DOHH2 (cell line): ENCODE data around the gene EIPR1.

Source experiments
- H3F3A ChIP-seq: fragments of 200-600 bp; sonication (generic), shearing (Covaris generic); 2 replicates; pipeline ENCODE4 v1.6.0; 2016; ENCODE audit warnings: antibody characterized with exemption, mild to moderate bottlenecking; ENCODE audit not compliant: control insufficient read depth, insufficient read depth
- H3K27ac ChIP-seq: fragments of 200-600 bp; sonication (generic); 2 replicates; pipeline ENCODE4 v1.5.1; 2014; ENCODE audit warnings: low read depth, mild to moderate bottlenecking, low read length, moderate library complexity
- H3K27me3 ChIP-seq: fragments of 200-600 bp; sonication (generic); 2 replicates; pipeline ENCODE4 v1.6.1; 2014; ENCODE audit warnings: mild to moderate bottlenecking, low read length, mixed read lengths; ENCODE audit not compliant: control insufficient read depth
- H3K36me3 ChIP-seq: fragments of 200-600 bp; sonication (generic); 2 replicates; pipeline ENCODE4 v1.6.1; 2014; ENCODE audit warnings: mild to moderate bottlenecking, low read length, moderate library complexity, mixed read lengths; ENCODE audit not compliant: control insufficient read depth
- H3K4me1 ChIP-seq: fragments of 200-600 bp; sonication (generic); 2 replicates; pipeline ENCODE4 v1.6.1; 2014; ENCODE audit warnings: mild to moderate bottlenecking, low read length, mixed read lengths; ENCODE audit not compliant: control insufficient read depth
- H3K4me2 ChIP-seq: fragments of 200-600 bp; sonication (generic); 2 replicates; pipeline ENCODE4 v1.6.0; 2014; ENCODE audit warnings: mild to moderate bottlenecking, low read length, moderate library complexity
- H3K4me3 ChIP-seq: fragments of 200-600 bp; sonication (generic); 2 replicates; pipeline ENCODE4 v1.5.1; 2014; ENCODE audit warnings: mild to moderate bottlenecking, low read length, mixed read lengths
- H3K79me2 ChIP-seq: fragments of 200-600 bp; sonication (generic); 2 replicates; pipeline ENCODE4 v1.6.1; 2014; ENCODE audit warnings: mild to moderate bottlenecking, low read length, mixed read lengths; ENCODE audit not compliant: control insufficient read depth
- H3K9me2 ChIP-seq: fragments of 200-600 bp; sonication (generic); replicated peaks from 2 replicates; pipeline ENCODE4 v1.6.1; 2014; ENCODE audit warnings: mild to moderate bottlenecking, low read length, mixed read lengths; ENCODE audit not compliant: control insufficient read depth
- H3K9me3 ChIP-seq: fragments of 200-600 bp; sonication (generic); 2 replicates; pipeline ENCODE4 v1.6.1; 2014; ENCODE audit warnings: antibody characterized with exemption, low read length, mixed read lengths; ENCODE audit not compliant: control insufficient read depth, insufficient read depth
- H4K20me1 ChIP-seq: fragments of 200-600 bp; sonication (generic); 2 replicates; pipeline ENCODE4 v1.6.0; 2014; ENCODE audit warnings: low read depth, mild to moderate bottlenecking, antibody characterized with exemption, low read length, moderate library complexity; ENCODE audit not compliant: control insufficient read depth, insufficient read depth
- EZH2phosphoT487 ChIP-seq: fragments of 200-600 bp; sonication (generic); IDR thresholded peaks from 2 replicates; pipeline ENCODE4 v1.6.1; 2017; ENCODE audit warnings: borderline replicate concordance, mild to moderate bottlenecking, antibody characterized with exemption, low read length, moderate library complexity, mixed read lengths
- TF ChIP-seq, protein P1 (sequence below): fragments of 200-600 bp; sonication (generic); IDR thresholded peaks from one replicate; pipeline ENCODE4 v1.5.1; 2014; ENCODE audit warnings: antibody characterized with exemption, mild to moderate bottlenecking, low read depth, low read length; ENCODE audit not compliant: poor library complexity, severe bottlenecking

EIPR1 gene

DNA sequence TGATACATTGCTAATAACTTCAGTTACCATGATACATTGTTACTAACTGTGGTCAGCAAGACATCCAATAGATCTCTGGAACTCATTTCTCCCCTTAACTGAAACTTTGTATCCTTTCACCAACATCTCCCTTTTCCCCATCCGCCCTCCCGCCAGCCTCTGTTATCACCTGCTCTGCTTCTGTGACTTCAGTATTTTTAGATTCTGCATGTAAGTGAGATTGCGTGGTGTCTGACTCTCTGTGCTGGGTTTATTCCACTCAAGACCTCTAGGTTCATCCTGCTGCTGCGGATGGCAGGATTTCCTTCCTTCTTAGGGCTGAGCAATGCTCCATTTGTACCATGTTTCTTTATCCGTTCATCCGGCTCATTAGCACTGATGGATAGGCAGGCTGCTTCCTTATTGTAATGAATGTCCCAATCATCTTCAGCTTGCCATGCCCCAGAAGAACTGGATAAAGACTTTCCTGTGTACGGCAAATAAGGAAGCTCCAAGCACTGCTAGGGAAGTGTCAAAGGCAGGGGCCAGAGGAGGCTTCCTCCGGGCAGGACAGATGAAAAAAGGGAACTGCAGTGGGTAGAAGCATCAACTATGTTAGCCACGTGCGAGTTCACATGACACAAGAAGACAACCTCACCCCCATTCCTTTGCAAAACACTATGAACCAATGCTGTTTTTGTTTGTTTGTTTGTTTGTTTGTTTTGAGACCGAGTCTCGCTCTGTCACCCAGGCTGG is 113.4 kb downstream of the EIPR1 start:
- no peaks in the 10 kb centered on the region for H3F3A ChIP-seq
- H3K9me3 ChIP-seq = no peaks in the 10 kb centered on the region
- H3K27ac ChIP-seq = no peak overlapping the region
- no peaks in the 10 kb centered on the region for H3K27me3 ChIP-seq
- no peaks in the 10 kb centered on the region for H3K9me2 ChIP-seq
- no peaks in the 10 kb centered on the region for H4K20me1 ChIP-seq
- H3K36me3 ChIP-seq = no peaks in the 10 kb centered on the region; the same call in 1 of the 2 replicates
- H3K4me1 ChIP-seq = no peaks in the 10 kb centered on the region
- no peak overlapping the region for H3K4me3 ChIP-seq
- H3K4me2 ChIP-seq = no peak overlapping the region
- no peaks in the 10 kb centered on the region for H3K79me2 ChIP-seq
- no peak for TF ChIP-seq EZH2phosphoT487
- TF ChIP-seq, protein P1, sequence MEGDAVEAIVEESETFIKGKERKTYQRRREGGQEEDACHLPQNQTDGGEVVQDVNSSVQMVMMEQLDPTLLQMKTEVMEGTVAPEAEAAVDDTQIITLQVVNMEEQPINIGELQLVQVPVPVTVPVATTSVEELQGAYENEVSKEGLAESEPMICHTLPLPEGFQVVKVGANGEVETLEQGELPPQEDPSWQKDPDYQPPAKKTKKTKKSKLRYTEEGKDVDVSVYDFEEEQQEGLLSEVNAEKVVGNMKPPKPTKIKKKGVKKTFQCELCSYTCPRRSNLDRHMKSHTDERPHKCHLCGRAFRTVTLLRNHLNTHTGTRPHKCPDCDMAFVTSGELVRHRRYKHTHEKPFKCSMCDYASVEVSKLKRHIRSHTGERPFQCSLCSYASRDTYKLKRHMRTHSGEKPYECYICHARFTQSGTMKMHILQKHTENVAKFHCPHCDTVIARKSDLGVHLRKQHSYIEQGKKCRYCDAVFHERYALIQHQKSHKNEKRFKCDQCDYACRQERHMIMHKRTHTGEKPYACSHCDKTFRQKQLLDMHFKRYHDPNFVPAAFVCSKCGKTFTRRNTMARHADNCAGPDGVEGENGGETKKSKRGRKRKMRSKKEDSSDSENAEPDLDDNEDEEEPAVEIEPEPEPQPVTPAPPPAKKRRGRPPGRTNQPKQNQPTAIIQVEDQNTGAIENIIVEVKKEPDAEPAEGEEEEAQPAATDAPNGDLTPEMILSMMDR = no peak

DNA sequence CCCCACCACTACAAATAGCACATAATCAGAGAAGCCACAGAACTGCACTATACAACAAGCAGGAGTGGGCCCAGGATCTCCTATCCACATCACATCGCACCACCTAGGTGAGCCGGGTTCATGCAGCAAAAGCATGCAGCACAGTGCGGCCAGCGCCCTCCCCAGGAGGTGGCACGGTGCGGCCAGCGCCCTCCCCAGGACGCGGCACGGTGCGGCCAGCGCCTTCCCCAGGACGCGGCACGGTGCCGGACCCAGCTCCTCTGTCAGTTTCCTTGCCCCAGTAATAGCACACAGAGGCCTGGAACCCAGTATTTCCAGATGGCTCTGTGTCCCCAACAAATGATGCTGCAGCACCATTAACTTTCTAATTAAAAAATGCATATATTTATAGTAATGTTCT is 114.1 kb downstream of the EIPR1 start:
- no peak overlapping the region for H3K4me3 ChIP-seq
- H3K9me2 ChIP-seq = no peaks in the 10 kb centered on the region
- no peaks in the 10 kb centered on the region for H3F3A ChIP-seq
- no peaks in the 10 kb centered on the region for H3K9me3 ChIP-seq
- no peaks in the 10 kb centered on the region; the same call in 1 of the 2 replicates for H3K36me3 ChIP-seq
- H3K4me1 ChIP-seq = no peaks in the 10 kb centered on the region
- H3K27me3 ChIP-seq = no peaks in the 10 kb centered on the region
- no peak overlapping the region for H3K4me2 ChIP-seq
- H4K20me1 ChIP-seq = no peaks in the 10 kb centered on the region
- H3K79me2 ChIP-seq = no peaks in the 10 kb centered on the region
- TF ChIP-seq, protein P1 = no peak
- TF ChIP-seq EZH2phosphoT487 = no peak
- H3K27ac ChIP-seq = no peak overlapping the region

DNA sequence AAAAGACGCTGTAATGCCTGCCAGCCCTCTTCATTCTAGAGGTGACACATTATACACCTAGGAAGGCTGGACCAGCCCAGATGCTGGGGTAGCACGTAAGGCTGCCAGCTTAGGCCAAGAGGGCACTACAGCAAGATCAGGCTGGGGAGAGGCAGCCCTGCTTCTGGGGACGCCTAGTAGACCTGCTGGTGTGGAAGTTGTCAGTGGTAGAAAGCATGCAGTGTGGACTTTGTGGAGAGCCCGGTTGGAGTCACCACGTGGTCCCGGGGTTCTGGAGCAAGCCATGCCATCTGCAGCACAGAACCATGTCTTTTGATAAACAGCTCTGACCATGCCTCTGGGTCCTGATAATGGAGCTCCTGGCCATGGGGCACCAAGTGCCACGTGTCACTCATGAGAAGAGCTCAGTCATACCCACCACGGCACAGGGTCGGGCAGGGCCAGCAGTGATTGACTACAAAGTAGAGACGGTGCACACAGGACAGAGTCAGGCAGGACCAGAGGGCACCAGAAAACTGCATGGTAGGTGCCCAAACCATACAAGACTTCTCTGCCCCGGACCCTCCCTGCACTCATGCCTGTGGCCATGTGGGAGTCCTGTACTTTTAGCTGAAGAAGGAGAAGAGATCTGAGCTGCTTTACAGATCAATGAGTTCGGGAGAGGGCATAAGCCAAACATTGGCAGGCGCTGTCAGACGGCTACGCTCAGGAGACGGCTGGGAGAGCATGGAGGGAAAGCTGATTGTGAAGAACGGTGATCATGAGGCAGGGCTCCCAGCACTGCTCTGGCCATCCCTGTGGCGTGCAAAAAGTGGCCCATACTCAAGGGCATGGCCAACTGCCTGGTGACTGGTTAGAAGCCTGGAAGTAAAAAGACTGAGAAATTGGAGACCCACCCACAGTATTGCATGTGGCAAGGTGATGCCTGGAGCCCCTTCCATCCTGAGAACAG is 114.9 kb downstream of the EIPR1 start:
- Histone ChIP-seq H3K4me3 (no peak overlapping the region), H3K27me3 (no peaks in the 10 kb centered on the region), H4K20me1 (no peaks in the 10 kb centered on the region), H3K27ac (no peak overlapping the region), H3K79me2 (no peaks in the 10 kb centered on the region), H3K36me3 (peaks cover 2% of the 10 kb centered on the region; the same call in 1 of the 2 replicates), H3K4me1 (no peaks in the 10 kb centered on the region), H3F3A (no peaks in the 10 kb centered on the region), H3K9me3 (no peaks in the 10 kb centered on the region), H3K9me2 (no peaks in the 10 kb centered on the region), H3K4me2 (no peak overlapping the region)
- TF ChIP-seq, protein P1 = no peak
- no peak for TF ChIP-seq EZH2phosphoT487
